HG02642 (cell line): Measurements from ENCODE around the gene HGFAC.

Source experiments
- ATAC-seq: cut with Tn5 transposase; IDR thresholded peaks from one replicate; pipeline ENCODE4 v1.9.1; 2021; ENCODE audit warnings: mild to moderate bottlenecking; ENCODE audit not compliant: unreplicated experiment, poor library complexity

The HGFAC gene

GRCh38 chr4:3423406-3423805 lies 18.4 kb upstream of the HGFAC start:
- ATAC-seq: no peak

- ATAC-seq: no peak
Observed at GRCh38 chr4:3423952-3424351, 17.8 kb upstream of the HGFAC start.

GRCh38 chr4:3424522-3425095 lies 17.2 kb upstream of the HGFAC start:
- ATAC-seq: no peak

GRCh38 chr4:3426465-3427133 lies 15.2 kb upstream of the HGFAC start:
- no peak for ATAC-seq

GRCh38 chr4:3427134-3427476 lies 14.7 kb upstream of the HGFAC start:
- ATAC-seq: no peak

GRCh38 chr4:3427706-3428446 lies 13.9 kb upstream of the HGFAC start:
- ATAC-seq: no peak

- no peak for ATAC-seq
Observed at GRCh38 chr4:3429651-3430050, 12.1 kb upstream of the HGFAC start.

GRCh38 chr4:3430524-3430923 lies 11.2 kb upstream of the HGFAC start:
- ATAC-seq: no peak

GRCh38 chr4:3431446-3431993 lies 10.2 kb upstream of the HGFAC start:
- ATAC-seq: no peak

GRCh38 chr4:3432381-3432790 lies 9.4 kb upstream of the HGFAC start:
- no peak for ATAC-seq

- no peak for ATAC-seq
Observed at GRCh38 chr4:3433138-3433869, 8.5 kb upstream of the HGFAC start.

GRCh38 chr4:3434881-3435685 lies 6.7 kb upstream of the HGFAC start:
- ATAC-seq: no peak

- ATAC-seq: no peak
Observed at GRCh38 chr4:3435686-3435956, 6.1 kb upstream of the HGFAC start.

- ATAC-seq: no peak
Observed at GRCh38 chr4:3436048-3436797, 5.5 kb upstream of the HGFAC start.

GRCh38 chr4:3436798-3437581 lies 4.8 kb upstream of the HGFAC start:
- no peak for ATAC-seq

- no peak for ATAC-seq
Observed at GRCh38 chr4:3437582-3437936, 4.2 kb upstream of the HGFAC start.

GRCh38 chr4:3437998-3438846 lies 3.5 kb upstream of the HGFAC start:
- no peak for ATAC-seq

- ATAC-seq: no peak
Observed at GRCh38 chr4:3438847-3439180, 3.0 kb upstream of the HGFAC start.
